COLO668 (cell line): ENCODE results near the gene TFE3.

Source experiments
- DNase-seq: peaks from one replicate; lab custom pipeline; 2025; ENCODE audit not compliant: unreplicated experiment; lab: John Stamatoyannopoulos, UW

TFE3 gene, protein sequence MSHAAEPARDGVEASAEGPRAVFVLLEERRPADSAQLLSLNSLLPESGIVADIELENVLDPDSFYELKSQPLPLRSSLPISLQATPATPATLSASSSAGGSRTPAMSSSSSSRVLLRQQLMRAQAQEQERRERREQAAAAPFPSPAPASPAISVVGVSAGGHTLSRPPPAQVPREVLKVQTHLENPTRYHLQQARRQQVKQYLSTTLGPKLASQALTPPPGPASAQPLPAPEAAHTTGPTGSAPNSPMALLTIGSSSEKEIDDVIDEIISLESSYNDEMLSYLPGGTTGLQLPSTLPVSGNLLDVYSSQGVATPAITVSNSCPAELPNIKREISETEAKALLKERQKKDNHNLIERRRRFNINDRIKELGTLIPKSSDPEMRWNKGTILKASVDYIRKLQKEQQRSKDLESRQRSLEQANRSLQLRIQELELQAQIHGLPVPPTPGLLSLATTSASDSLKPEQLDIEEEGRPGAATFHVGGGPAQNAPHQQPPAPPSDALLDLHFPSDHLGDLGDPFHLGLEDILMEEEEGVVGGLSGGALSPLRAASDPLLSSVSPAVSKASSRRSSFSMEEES

DNA sequence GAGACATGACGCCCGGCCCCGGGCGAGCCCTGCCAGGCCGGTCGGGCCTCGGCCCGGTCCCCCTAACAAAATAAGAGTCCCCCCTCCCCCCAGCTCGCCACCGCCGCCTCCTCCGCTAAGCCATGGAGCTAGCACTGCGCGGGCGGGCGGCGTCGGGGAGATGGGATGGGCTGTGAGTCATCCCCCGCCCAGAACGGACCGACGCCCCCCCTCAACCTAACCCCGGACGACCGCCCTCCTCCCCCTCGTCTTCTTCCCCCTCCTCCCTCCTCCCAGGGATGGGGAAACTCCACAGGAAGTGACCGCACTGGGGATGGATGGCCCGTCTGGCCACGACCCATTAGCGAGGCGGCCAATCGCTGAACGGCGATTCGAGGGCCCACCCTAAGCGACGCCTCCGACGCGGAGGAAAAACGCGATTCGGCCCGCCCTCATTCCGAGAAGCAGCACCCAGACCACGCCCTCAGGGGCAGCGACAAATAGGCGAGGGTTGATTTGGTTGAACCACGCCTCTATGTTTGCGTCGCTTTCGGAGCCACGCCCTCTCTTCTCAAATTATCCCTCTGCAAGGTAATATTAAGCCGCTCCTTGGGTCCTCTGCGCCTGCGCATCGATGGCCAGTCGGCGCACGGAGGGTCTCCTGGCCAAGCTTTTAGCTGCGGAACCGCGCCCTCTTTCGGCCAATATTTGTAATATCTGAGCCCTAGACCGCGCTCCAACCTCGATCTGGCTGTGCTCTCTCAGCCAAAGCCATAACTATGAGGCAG lies at the start of gene TFE3:
Gene TFE3, minus strand, starts transcription at position 138 of the 767 bp plus-strand sequence. Its CDS starts 131 bp downstream, at position 7.
- peak; percentile 98 for DNase-seq

DNA sequence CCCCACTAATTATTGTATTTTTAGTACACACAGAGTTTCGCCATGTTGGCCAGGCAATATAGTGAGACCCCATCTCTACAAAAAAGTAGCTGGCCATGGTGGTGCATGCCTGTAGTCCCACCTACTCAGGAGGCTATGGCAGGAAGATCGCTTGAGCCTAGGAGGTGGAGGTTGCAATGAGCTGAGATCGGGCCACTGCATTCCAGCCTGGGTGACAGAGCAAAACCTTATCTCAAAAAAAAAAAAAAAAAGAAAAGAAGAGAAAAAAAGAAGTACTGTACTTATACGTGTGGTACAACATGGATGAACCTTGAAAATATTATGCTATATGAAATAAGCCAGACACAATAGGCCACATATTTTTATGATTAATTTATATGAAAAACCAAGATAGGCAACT lies 46.4 kb upstream of the TFE3 start:
- DNase-seq, result no peak

DNA sequence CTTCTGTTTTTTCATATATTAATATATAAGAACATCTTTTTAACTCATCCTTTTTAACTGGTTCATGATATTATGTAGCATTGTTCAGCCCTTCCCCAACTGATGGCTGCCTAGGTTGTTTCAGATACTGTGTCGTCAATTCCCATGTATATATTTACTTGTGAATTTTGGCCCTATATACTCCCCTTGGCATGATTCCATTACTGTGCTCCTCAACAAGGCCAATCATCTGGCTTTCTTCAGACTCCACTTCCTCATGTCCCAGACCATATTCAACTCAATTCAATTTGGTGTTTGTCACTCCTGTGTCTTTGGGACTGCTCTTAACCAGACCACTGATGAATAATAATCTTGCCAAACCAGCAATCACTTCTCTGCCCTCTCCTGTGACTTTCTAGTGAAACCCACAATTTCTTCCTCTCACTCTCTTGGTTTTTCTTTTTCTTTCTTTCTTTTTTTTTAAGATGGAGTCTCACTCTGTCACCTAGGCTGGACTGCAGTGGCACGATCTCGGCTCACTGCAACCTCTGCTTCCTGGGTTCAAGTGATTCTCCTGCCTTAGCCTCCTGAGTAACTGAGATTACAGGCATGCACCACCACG lies 39.2 kb upstream of the TFE3 start:
- DNase-seq, result no peak

DNA sequence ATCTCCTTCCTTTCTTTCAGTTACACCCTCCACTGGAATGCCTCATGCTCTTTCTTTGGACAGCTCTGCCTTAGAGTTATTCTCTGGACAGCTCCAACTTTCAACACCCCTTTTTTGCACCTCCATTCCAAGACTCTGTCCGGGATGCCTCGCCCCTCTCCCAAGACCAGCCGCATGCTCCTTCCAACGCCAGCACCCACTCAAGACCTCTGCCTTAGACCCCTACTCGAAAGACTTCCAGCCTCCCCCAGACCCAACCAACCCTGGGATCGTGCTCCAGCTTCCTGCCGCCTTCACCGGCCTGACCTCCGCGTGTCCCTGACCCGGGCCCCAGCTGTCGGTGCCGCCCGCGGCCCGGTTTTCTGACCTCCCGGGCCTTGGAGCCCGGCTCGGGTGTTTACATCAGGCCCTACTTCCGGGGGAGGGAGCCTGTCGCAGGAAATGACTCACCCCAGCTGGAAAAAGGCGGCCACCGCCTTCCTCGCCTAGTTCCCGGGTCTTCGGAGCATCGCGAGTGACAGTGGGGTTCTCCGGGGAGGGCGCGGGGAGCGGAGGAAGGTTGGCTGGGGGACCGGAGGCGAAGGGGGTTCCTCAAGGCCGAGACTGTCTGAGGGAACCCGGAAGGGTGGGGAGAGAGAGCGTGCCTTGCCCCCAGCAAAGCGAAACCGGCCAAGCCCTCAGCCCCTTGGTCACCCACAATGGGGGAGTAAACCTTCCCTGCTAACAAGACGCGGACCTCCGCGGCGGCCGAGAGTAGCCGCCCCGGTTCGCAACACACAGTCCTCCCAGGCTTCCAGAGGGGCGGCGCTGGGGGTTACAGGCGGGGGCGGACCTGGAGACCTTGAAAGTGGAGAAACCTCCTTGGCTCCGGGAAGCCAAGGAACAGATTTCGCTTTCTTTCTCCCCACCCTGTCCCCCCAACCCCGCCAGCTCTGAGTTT lies 36.6 kb upstream of the TFE3 start, which contains the start of gene WDR45:
Gene WDR45, minus strand, starts transcription at position 399 of the 940 bp plus-strand sequence. CDS start 1,792 bp downstream, outside the sequence.
- peak; percentile 69 for DNase-seq

DNA sequence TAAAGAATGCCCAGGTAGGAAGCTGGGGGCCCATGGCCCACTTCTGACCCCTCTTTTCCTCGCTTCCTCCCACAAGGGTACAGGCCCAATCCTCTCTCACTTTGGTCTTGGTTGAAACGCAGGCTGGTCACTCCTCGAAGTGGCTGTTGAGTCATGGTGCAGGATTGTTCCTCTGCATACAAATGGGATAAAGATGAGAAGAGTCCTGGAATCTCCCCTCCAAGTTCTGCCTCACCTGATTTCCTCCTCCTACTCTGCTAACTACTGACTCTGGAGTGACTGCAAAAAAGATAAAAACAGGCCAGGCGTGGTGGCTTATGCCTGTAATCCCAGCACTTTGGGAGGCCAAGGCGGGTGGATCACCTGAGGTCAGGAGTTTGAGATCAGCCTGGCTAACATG lies 34.8 kb upstream of the TFE3 start:
- DNase-seq, result no peak

DNA sequence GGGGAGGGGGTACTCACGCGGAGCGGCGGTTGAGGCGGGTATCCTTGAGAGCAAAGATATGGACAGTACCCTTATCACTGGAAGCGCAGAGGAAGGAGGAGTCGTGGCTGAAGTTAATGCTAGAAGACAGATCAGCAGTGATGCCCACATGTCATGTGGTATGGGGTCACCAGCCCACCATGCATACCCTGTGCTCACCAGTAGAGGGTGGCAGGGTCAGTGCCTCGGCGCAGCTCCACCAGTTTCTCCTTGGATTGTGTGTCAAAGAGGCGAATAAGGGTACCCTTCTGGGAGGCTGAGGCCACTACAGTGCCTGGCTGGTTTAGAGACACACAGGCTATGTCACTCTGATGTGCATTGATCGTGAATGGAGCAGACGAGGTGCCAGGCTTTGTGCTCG lies 32.2 kb upstream of the TFE3 start:
- DNase-seq, result no peak

DNA sequence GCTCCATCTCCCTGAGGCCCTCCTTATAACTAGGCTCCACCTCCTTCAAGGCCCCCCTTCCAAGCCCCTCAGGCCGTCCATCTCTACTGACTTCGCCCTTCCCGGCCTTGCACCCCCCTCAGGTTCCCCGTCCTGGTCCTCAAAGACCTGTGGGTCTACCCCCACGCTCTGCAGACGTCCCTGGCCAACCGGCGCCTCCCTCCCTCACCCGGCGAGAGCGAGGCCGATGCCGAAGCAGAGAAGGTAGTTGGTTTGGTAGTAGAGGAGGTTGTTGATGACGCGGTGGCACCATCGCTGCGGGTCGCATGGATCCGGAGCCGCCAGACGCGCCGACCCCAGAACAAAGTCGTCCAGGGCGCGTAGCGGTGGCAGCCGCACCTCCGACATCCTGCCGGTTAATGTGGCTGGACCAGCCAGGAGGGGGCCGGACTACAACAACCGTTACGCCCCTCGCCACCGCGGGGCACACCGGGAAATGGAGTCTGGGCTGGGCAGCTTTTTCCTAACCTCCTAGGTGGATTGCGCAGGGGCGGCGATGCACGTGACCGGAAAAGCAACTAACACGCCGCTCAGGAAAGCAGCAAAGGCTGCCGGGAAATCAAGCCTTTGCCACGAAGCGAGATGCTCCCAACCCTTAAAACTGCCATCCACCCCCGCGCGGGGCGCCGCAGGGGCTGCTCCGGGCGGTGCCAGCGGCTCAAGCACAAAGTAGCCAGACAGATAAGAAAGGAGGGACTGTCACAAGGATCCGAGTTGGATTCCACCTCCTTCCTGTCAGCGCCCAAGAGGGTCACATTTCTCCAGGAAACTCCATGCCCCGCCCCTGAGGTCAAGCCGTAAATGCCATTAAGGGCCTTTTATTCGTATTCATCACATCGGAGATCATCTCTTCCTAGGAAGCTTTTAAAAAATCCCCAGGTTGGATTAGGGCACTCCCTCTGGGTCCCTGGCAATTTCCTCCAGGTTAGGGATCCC lies 30.7 kb upstream of the TFE3 start, which contains the start of gene PRAF2:
Gene PRAF2, minus strand, starts transcription at position 402 of the 975 bp plus-strand sequence. Its CDS starts 15 bp downstream, at position 387.
- DNase-seq, result peak; percentile 94

DNA sequence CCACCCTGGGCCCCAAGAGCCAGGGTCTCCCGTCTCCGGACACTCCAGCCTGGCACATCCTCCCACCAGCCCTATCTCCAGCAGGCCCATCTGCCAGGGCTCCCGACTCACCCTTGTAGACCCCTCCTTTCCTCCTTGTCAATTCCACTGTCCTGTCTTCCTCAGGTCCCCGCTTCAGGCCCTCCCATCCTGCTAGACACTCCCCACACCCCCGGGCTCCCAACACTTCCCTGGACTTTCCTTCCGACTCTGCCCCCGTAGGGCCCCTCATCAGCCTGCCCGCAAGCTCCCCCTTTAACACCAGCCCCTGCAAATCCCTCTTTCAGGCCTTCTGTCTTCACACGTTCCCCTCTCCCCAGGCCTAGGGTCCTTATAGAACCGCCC lies 29.5 kb upstream of the TFE3 start:
- no peak for DNase-seq

DNA sequence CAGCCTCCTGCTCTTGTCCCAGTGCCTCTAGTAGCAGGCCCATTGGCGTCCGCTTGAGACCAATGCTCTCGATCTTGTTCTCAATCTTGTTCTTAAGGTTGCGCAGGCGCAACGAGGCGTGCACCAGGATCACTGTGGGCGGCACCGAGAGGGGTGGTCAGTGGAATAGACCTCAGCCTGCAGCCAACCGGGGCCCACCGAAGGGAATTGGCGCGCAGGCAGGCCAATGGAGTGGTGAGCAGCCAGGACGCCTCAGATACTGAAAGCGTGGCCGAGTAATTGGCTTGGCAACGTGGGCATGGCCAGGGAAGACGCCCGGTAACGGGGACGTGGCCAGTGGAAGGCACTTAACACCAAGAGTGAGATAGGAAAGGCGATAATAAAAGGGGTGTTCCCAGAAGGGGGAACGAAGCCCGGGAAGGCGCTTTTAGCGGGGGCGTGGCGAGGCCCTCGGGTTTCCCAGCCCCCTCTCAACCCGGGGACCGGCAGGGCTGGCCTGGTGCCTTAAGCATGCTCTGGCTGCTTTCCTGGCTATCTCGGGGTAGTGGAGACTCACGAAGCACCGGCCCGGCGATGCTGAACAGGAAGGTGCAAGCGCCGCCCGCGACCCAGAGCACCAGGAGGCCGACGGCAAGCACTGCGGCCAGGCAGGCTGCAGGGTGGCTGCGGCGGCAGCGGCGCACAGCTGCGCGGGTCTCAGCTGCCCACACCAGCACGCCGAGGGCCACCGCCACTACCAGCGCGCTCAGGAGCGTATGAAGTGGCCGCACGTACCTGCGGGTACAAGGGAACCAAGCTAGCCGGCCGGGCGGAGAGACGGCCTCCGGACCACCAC lies 28.9 kb upstream of the TFE3 start:
- peak; percentile 33 for DNase-seq

DNA sequence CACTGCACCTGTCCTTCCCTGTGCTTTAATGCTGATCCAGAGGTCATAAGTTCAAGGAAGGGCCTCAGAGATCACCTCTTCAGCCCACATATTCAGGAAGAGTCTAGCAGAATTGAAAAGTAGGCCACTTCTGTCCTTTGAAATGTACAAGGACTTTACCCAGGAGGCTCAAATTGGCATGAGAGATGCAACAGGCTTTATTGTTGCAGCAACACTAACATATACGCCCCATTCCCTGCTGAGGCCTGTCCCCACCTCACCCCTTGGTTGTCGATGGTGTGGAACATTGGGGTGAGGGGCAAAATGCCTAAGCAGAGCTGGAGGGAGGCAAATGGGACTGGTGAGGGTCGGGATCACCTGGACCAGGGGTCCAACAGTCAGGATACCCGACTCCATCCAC lies 27.8 kb upstream of the TFE3 start:
- DNase-seq, result no peak

DNA sequence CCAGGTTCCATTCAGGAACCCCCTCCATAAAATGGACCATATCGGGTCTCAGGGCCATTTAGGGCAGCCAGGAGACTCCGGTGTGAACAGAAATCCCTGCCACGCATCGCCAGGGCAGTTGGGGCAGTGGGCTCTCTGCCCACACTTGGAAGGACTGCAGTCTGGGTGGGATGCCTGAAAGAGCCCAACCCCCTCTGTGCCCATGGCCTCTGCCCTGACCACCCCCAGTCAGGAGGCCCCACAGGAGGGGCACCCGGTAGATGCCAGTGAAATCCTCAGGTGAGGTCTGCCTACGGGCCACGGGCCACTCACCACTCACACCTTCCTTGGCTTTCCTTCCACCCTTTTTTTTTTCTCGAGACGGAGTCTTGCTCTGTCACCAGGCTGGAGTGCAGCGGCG lies 25.9 kb upstream of the TFE3 start:
- DNase-seq, result no peak

DNA sequence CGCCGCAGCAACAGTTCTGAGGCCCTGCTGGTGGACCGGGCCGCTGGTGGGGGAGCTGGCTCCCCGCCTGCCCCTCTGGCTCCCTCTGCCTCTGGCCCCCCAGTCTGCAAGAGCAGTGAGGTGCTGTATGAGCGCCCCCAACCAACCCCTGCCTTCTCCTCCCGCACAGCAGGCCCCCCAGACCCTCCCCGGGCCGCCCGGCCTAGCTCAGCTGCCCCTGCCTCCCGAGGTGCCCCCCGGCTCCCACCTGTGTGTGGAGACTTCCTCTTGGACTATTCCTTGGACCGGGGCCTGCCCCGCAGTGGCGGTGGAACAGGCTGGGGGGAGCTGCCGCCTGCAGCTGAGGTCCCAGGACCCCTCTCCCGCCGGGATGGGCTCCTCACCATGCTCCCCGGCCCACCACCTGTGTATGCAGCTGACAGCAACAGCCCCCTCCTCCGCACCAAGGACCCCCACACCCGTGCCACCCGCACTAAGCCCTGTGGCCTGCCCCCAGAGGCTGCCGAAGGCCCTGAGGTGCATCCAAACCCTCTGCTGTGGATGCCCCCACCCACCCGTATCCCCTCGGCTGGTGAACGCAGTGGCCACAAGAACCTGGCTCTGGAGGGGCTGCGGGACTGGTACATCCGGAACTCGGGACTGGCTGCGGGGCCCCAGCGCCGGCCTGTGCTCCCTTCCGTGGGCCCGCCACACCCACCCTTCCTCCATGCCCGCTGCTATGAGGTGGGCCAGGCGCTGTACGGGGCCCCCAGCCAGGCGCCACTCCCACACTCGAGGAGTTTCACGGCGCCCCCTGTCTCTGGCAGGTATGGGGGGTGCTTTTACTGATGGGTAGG lies 24.3 kb upstream of the TFE3 start:
- no peak for DNase-seq

DNA sequence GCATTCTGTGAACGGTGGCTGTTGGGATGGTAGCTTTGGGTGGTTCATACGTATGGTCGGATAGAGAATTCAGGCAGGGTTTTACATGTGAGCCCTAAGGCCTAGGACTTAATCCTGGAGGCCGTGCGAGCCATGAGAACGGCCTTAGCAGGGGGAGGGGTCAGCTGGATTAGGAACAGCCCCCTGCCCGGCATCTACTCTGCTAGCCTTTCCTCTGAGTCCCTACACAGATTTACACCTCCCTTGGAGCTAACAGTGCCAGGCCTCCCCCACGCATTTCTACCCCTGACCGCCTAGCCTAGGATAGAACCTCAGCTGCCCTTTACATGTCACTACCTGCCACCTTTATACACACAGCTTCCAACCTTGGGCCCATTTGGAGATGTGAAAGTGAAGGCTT lies 23.5 kb upstream of the TFE3 start:
- no peak for DNase-seq

DNA sequence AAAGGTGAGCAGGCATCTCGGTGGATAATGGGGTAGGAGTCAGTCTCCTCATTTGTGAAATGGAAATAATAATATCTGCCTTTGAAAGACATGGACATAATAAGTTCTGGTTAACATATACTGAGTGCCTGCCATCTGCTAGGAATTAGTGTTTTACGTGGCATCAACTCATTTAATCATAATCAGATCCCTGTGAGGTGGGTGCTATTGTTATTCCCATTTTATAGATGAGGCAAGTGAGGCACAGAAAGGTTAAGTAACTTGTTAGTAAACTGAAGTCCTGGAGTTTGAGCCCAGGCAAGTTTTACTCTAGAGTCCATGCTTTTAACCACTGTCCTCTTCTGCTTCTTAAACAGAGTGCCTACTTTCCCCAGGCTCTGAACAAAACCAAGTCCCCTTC lies 23.1 kb upstream of the TFE3 start:
- DNase-seq, result no peak

DNA sequence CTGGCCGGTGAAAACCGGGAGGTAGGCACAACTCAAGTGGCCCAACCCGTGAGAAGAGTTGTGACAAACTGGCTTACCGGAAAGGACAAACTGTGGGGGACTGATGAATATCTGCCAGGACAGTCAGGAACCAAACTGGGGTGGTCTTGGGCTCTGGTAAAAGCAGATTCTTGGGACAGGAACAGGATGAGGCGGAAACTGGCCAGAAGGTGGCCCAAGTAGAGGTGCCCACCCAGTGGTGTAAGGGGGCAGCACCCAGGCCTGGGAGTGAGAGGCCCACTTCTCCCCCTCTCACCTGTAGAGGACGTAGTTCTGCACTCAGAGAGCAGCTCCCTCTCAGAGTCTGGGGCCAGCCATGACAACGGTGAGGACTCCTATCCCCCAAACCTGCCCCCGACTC lies 21.6 kb upstream of the TFE3 start:
- no peak for DNase-seq

DNA sequence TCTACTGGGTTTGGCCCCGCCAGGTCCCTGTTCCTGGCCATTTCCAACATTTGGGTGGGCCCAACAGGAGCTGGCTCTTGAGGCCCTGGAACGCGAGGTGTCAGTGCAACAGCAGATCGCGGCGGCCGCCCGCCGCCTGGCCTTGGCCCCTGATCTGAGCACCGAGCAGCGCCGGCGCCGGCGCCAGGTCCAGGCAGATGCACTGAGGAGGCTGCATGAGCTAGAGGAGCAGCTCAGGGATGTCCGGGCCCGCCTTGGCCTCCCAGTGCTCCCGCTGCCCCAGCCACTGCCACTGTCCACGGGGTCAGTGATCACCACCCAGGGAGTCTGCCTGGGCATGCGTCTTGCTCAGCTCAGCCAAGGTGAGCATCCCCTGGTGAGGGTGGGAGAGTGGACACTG lies 21.1 kb upstream of the TFE3 start:
- no peak for DNase-seq

DNA sequence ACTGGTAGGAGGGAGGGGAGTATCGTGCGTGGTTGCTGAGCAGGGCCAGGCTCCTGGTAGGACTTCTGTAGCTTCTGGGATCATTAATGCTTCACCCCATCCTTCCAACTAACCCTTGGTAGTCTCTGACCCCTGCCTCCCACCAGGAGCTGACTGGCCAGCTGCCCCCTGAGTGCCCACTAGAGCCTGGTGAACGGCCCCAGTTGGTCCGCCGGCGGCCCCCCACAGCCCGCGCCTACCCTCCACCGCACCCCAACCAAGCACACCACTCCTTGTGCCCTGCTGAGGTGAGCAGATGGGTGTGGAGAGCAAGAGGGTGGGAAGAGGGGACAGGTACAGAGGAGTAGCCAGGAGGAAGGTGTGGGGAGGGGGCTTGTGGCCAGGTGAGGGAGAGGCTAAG lies 20.6 kb upstream of the TFE3 start:
- DNase-seq, result no peak
